Smooth muscle cell of the brain vasculature (primary cell): ENCODE data around the gene RAB30.
"Not testable (repeated sequence)": the region's sequence is repeated elsewhere in the genome, so short reads cannot be mapped to it uniquely, and the experiment has no call there.

ENCODE experiments used
- DNase-seq: peaks from one replicate; pipeline ENCODE4 v3.0.0-alpha.2; 2012; ENCODE audit warnings: low read depth, low spot score

RAB30 gene

DNA sequence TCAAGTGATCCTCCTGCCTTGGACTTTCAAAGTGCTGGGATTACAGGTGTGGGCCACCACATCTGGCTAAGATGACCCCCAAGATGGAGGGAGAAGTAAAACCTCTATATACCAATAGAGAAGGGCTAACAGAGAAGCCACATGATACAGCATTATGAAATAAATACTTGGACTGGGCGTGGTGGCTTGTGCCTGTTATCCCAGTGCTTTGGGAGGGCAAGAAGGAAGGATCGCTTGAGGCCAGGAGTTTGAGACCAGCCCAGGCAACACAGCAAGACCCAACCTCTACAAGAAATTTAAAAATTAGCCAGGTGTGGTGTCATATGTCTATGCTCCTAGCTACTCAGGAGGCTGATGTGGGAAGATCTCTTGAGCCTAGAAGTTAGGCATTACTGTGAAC lies 61.7 kb downstream of the RAB30 start:
- DNase-seq = no peak

- DNase-seq = not testable (repeated sequence)
Observed at GRCh38 chr11:83009136-83009535, 62.6 kb downstream of the RAB30 start.

DNA sequence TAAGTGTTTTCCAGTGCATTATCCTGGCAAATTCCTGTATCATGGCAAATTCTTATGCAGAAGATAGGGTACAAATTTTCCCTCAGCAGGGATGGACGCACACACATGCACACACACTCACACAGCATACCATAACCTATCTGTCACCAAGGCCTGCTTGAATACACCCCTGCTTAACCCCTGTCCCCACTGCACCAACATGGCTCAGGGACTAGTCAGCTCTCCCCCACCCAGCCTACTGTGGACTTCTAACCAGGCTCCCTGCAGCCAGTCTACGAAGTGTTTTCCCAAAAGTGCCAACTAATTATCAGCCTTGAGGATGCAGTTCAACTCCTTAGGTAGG lies 63.1 kb downstream of the RAB30 start:
- DNase-seq = no peak

GRCh38 chr11:83007909-83008580 lies 63.7 kb downstream of the RAB30 start:
- DNase-seq = no peak

DNA sequence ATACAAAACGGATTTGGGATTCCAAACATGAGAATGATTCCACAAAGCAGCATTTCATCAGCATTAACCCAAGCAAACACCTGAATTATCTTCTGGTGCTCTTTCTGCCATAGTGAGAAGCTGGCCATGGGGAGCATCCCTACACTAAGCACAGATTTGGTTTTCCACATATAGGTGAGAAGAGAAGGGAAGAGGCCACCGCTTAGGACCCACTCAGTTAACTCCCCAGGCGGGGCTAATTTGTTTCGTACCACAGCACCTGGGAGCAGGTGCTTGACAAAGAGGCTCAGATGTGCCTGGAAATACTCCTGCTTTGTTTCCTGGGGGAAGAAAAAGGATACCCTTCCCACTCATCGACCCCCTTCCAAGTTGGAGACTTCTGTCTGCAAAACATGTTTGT lies 64.2 kb downstream of the RAB30 start:
- no peak for DNase-seq

GRCh38 chr11:83006877-83007330 lies 64.8 kb downstream of the RAB30 start:
- DNase-seq = no peak

GRCh38 chr11:83004746-83005556 lies 66.7 kb downstream of the RAB30 start:
- no peak for DNase-seq

DNA sequence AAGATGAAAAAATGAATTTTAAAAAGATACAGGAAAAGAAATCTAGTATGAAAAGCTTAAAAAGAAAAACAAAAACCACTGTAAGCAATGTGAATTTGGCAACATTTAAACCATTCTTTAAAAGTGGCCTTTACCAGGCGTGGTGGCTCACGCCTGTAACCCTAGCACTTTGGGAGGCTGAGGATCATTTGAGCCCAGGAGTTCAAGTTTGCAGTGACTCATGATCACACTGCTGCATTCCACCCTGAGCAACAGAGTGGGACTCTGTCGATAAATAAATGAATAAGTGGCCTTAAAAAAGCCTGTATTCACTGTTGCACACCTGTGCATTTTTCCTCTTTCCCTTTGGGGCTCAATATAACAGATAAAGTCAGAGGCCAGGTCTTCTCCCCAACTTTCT lies 69.2 kb downstream of the RAB30 start:
- DNase-seq = no peak

DNA sequence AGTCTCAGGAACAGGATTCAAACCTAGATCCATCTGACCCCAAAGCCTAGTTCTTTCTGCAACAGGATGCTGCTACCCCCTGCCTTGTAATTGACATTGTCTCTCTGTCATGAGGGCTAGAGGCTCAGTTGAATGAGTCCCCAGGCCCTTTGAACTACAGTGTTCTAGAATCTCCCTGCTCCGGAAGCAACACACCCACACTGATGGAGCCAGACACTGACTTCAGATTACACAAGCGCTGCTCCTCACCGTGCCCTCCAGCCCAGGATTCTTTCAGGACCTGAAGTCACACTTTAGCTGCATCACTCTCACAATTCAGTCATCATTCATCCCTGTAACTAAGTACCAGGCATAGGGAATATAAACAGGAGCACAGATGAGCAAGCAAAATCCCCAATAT lies 69.6 kb downstream of the RAB30 start:
- DNase-seq = no peak

GRCh38 chr11:83000381-83000780 lies 71.3 kb downstream of the RAB30 start:
- DNase-seq = no peak

DNA sequence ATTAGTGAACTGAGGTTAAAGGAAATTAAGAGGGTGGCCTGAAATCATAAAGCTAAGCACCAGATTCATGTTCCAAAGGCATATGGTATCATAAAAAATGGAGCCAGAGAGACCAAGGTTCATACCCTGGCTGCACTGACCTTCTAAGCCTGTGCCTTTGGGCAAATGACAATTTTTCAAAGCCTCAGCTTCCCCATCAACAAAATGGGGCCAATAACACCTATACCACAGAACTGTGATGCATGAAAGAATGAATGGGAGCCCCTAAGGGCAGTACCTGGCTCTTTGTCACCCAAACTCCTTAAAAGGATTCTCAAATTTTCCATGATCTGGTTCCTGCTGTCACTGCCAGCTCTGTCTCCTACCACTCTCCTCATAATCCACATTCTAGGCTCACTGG lies 72.5 kb downstream of the RAB30 start:
- DNase-seq = no peak

- no peak for DNase-seq
Observed at GRCh38 chr11:82998697-82999096, 73.0 kb downstream of the RAB30 start.

DNA sequence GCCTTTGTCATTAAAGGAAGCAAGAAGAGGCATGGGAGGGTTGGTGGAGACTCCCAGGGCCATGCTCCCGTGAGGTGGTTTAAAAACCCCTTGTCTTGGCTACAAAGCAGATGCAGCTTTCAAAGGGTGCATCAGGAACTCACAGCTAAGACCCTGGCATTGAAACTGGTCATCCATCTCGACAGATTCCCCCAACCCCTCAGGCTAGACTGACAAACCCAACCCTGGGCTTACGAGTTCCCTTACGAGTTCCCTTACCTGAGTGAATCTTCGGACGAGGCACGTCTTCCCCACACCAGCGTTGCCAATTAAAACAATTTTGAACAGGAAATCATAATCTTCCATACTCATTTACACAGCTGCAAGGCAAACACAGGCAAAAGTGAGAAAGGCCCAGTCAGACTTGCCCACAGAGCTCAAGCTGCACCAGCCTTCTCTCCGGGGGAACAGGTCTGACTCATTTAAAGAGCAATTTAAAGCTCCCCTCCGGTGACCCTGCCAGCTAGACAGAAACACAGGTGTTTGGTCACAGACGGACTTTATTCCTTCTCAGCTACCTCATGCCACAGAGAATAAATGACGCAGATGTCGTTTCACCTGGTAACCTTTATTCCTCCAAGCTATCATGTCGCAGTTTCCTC lies 74.6 kb downstream of the RAB30 start:
- no peak for DNase-seq

DNA sequence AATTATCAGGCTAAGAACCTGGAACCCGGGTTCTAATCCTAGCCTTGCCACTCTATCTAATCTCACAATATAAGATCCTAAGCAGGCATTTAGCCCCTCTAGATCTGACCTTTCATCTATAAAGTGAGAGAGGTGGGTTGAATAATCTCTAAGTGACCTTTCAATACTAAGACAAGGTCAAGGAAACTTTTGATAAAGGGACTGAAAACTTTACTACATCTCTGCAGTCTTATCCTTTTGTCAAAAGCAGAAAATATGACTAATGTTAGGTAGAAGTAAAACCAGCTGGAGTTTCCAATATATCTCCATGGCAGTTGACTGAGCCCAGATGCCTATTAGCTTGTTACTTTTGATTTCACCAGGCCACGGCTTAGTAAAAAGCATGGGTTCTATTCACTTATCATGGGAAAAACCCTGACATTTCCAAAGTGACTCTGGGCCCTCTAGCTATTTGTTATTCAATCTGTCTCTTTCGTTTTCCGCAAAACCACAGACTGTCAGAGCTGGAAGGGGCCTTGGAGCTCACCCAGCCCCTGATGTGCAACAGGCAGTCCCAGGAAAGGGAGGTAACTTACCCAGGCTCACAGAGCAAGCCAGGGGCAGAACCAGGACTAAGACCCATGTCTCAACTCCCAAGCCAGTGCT lies 75.8 kb downstream of the RAB30 start:
- no peak for DNase-seq

DNA sequence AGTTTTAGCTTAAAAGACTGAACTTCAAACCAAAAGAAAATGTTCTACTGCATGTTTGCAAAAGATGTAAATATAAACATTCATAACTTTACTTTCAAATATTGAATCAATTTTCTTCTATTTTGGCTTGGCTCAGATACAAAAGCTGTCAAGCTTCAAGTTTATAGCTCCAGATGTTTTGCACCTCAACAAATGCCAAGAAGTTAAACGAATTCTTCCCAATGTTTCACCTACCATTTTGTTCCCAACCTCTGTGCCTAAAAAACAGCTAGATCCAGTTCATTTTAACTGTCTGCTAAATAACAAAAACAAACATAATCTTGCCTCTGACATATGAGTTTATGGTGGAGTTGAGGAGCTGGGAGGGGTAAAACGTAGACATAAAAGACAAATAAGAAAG lies 76.5 kb downstream of the RAB30 start:
- DNase-seq = no peak

- DNase-seq = no peak
Observed at GRCh38 chr11:82994604-82995230, 77.0 kb downstream of the RAB30 start.

DNA sequence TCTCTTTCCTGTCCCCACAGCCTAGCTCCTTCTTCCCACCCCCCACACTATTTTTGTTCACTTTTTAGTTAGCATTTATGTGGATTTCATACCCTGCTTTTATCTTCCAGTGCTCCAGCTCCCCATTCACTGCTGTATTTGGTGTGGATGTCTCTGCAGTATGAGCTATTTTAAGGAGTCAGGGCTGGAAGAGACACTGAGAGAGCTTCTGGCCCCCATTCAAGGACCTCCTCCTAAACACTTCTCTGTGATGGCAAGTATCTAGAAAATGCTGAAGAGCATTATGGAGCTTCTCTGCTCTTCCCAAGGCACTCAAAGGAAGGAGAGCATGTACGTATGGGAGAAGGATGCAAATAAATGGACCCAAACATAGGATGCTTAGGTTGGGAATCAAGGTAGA lies 79.5 kb downstream of the RAB30 start:
- DNase-seq = no peak

DNA sequence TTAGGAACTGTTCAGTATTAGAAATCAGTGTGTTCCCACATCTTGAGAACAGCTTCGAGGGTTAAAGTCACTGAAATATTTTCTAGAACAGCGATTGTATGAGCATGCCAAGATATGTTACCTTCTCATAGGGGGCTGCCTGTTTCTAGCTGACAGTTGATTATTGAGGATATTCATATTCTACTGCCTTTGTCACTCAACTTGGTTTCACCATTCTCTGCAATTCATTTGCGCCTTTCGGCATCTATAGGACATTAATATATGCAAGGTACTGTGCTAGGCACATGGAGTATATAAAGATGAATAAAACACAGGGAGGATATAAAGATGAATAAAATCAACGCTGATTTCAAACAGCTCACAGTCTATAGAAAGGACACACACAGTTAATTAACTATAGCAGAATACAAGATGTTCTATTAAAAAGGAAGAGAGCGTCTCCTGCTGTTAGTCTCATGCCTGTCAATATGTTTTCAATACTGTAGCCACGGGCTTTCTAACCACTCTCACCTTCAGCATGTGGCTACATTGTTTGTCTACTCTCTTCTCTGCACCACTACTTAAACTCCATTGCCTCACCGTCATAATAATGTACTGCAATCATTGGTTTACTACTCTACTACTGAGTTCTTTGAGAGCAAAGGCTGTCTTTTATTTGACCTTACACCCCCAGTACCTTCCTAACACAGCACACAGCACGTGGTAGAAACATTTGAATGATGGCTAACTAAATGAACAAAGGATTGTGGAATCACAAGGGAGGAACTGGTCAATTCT lies 81.9 kb downstream of the RAB30 start:
- DNase-seq = no peak

DNA sequence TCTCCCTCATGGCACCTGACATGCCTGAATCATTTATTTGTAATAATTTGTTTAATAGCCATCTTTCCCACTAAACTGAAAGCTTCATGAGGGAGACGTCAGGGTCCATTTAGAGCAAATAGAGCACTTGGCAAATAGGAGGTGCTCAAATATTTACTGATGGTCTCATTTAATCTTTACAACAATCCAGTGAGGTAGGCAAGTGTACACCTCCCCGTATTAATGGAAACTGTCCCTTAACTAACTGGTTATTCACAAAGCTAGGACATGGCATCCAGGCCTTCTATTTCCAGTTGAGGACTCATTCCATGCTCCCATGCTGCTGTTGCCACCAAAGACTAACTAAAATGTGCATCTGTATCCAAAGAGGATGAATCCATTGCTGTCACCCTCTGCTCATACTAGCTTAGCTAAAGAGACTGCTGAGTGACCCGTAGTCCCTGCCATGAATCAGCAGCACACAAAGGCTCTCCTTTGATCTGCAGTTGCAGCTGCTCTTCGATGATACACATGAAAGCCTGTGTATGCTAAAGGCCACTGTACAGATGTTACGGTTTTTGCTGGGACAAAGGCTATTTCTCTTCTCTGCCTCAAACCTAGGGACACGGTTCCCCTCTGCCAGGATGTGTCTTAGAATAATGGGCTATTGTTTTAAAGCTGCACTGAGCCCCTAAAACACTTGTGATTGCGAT lies 82.6 kb downstream of the RAB30 start:
- no peak for DNase-seq

DNA sequence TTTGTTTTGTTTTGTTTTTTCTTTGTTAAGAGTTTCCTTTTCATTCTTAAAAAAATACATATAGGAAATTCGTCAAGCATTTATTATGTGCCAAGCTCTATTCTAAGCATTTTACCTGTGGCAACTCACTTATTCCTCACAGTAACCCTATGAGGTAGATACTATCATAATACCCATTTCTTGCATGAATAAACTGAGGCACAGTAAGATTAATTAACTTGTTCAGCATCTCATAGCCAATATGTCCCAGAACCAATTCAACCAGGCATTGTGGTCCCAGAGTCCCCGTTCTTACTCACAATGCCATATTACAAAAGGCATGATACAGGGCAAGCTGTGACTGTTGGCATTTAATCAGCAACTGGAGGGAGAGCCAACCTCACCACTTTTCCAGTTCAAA lies 83.7 kb downstream of the RAB30 start:
- no peak for DNase-seq

DNA sequence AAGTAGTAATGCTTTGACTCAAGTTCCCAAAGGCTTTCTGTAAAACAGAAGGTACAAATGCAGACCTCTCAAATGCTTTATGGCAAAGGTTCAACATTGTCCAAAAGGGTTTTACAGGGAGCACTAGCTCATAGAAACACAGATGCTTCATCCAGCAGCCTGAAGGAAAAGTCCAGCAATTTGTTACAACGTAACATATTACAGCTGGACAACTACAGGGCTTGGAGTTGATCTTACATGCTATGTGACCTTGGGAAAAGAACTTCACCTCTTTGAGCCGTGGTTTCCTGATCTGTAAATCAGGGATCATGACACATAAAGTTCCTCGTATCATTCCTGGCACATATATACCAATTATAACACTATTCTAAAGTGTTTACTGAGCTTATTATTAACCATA lies 85.3 kb downstream of the RAB30 start:
- DNase-seq = no peak
